GM18517 (cell line): ENCODE results near the gene C9orf57.
"Not testable (repeated sequence)": the region's sequence is repeated elsewhere in the genome, so short reads cannot be mapped to it uniquely, and the experiment has no call there.

Source experiments
- ATAC-seq: cut with Tn5 transposase; IDR thresholded peaks from one replicate; pipeline ENCODE4 v1.9.1; 2021; ENCODE audit warnings: mild to moderate bottlenecking, moderate library complexity; ENCODE audit not compliant: unreplicated experiment

The C9orf57 gene

GRCh38 chr9:72025906-72026305, 34.5 kb downstream of the C9orf57 start:
- ATAC-seq = no peak

- ATAC-seq = no peak
These were observed 36.8 kb downstream of the C9orf57 start for GRCh38 chr9:72023596-72023995.

- ATAC-seq = no peak
These were observed 37.6 kb downstream of the C9orf57 start for GRCh38 chr9:72022841-72023240.

- no peak for ATAC-seq
These were observed 47.1 kb downstream of the C9orf57 start for GRCh38 chr9:72013292-72013760.

DNA sequence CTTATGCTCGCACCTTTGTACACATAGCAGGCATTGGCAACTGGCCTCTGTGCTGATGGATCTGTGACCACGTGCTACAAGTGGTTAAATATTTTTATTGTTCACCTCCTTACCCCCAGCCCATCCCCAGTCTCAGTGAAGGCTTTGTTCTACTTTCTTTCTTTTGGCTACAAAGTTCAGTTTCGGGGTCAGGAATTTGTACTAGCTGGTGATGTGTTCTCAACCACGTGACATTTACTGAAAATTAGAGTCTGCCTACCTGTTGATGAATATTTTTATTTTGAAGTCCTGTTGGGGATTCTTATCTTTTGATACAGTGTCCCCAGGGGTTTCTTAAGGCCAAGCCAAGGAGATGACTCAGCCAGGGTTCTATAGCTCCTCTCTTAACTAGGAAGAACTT, 47.8 kb downstream of the C9orf57 start:
- ATAC-seq = no peak

DNA sequence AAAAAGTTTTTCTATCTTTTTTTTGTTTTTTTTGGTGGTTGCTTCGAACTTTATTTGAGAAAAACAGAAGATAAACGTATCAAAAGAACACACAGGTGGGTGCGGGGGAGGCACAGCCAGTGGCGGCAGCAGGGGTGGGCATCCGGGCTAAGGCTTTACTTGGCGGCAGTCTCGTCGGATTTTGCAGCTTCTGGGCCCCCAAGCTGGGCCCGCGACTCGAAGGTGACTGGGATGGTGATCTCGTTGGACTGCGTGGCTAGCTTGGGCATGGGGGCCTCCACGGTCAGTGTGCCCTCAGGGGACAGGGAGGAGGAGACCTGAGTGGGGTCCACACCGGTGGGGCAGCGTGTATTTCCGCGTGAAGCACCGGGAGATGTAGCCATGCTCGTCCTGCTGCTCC, 52.7 kb downstream of the C9orf57 start:
- ATAC-seq = not testable (repeated sequence)

- ATAC-seq = no peak
These were observed 53.9 kb downstream of the C9orf57 start for GRCh38 chr9:72006501-72006900.

DNA sequence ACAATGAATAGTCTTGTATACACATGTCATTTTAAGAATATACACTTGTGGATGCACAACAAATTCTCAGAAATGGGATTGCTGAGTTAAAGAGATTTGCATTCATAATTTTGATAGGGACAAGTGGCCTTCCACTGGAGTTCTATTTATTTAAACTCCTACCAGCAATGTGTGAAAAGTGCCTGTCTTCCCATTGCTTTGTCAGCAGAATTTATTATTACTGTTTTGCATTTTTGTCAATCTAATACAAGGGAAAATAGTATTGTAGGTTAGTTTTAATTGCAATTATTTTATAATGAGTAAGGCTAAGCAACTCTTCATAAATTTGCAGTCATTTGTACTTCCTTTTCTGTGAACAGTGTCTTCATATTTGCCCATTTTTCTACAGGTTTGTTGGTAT, 55.0 kb downstream of the C9orf57 start:
- no peak for ATAC-seq
